ENCODE results near the gene TBX5.

The TBX5 gene

GRCh38 chr12:114311974-114312373, 94.0 kb downstream of the TBX5 start:
- Histone ChIP-seq H3K36me3 (ENCODE audit: control insufficient read depth, insufficient read depth, low read length) (no peaks in the 10 kb centered on the region), H3K4me2 (ENCODE audit: low read length) (no peak overlapping the region), H3K27ac (no peak overlapping the region), H3K4me1 (no peaks in the 10 kb centered on the region), H3K4me3 (ENCODE audit: low read depth, low read length) (no peak overlapping the region), H2AFZ (no peak overlapping the region), H3K9ac (no peak overlapping the region), H3K79me2 (no peaks in the 10 kb centered on the region), H3K27me3 (ENCODE audit: control insufficient read depth, insufficient read depth, low read length) (no peaks in the 10 kb centered on the region), H3K9me3 (ENCODE audit: control insufficient read depth, low read length) (no peaks in the 10 kb centered on the region)
- TF ChIP-seq CTCF (IDR thresholded peaks at IDR 0.05): no peak

GRCh38 chr12:114306646-114307045, 99.3 kb downstream of the TBX5 start:
- Histone ChIP-seq H3K4me2 (ENCODE audit: low read length) (no peak overlapping the region), H3K27me3 (ENCODE audit: control insufficient read depth, insufficient read depth, low read length) (no peaks in the 10 kb centered on the region), H3K36me3 (ENCODE audit: control insufficient read depth, insufficient read depth, low read length) (no peaks in the 10 kb centered on the region), H3K4me3 (ENCODE audit: low read depth, low read length) (no peak overlapping the region), H2AFZ (no peak overlapping the region), H3K4me1 (no peaks in the 10 kb centered on the region), H3K79me2 (no peaks in the 10 kb centered on the region), H3K9ac (no peak overlapping the region), H3K27ac (no peak overlapping the region), H3K9me3 (ENCODE audit: control insufficient read depth, low read length) (no peaks in the 10 kb centered on the region)
- TF ChIP-seq CTCF (IDR thresholded peaks at IDR 0.05): no peak

GRCh38 chr12:114305446-114305845, 100.5 kb downstream of the TBX5 start:
- H3K4me3 ChIP-seq (ENCODE audit: low read depth, low read length): no peak overlapping the region
- TF ChIP-seq CTCF (IDR thresholded peaks at IDR 0.05): no peak
- no peaks in the 10 kb centered on the region for H3K36me3 ChIP-seq (ENCODE audit: control insufficient read depth, insufficient read depth, low read length)
- no peak overlapping the region for H3K4me2 ChIP-seq (ENCODE audit: low read length)
- no peak overlapping the region for H3K27ac ChIP-seq
- H3K79me2 ChIP-seq: no peaks in the 10 kb centered on the region
- no peak overlapping the region for H3K9ac ChIP-seq
- no peak overlapping the region for H2AFZ ChIP-seq
- no peaks in the 10 kb centered on the region for H3K4me1 ChIP-seq
- no peaks in the 10 kb centered on the region for H3K27me3 ChIP-seq (ENCODE audit: control insufficient read depth, insufficient read depth, low read length)
- H3K9me3 ChIP-seq (ENCODE audit: control insufficient read depth, low read length): no peaks in the 10 kb centered on the region

All from parathyroid adenoma (tissue), 2 donors.